Measurements from ENCODE around the gene ELMO1.
A peak's percentile ranks its signal among the peaks of the same experiment; 100 is the strongest.
"Not testable (repeated sequence)": the region's sequence is repeated elsewhere in the genome, so short reads cannot be mapped to it uniquely, and the experiment has no call there.

ELMO1 gene

DNA sequence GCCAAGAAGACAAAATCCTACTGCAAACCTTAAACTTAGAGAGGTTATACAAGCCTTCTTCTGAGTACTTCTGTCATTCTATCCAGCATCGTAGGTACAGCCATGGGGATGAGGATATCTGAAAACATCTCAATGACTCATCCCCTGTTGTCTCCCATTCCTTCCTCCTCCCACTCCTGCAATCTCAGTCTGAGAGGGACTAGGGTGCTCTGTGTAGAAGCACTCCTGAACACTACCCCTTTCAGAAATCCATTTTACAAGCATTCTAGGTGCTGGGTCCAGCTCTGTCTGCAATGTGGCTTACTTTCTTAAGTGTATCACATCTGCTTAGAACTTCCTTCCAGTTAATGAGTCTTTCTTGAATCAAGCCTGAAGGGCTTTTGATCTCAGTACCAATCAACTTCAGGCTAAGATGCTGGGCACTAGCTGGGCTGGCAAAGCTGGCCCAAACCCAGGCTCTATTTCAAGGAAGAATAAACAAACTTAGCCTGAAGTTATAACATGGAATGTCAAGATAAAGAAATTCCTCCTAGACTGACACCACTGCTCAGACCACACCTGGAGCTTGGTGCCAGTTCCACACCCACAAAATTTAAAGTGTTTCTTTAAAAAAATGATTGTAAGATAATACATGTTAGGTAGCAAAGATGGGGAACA, 454.1 kb downstream of the ELMO1 start:
- no peak for DNase-seq

DNA sequence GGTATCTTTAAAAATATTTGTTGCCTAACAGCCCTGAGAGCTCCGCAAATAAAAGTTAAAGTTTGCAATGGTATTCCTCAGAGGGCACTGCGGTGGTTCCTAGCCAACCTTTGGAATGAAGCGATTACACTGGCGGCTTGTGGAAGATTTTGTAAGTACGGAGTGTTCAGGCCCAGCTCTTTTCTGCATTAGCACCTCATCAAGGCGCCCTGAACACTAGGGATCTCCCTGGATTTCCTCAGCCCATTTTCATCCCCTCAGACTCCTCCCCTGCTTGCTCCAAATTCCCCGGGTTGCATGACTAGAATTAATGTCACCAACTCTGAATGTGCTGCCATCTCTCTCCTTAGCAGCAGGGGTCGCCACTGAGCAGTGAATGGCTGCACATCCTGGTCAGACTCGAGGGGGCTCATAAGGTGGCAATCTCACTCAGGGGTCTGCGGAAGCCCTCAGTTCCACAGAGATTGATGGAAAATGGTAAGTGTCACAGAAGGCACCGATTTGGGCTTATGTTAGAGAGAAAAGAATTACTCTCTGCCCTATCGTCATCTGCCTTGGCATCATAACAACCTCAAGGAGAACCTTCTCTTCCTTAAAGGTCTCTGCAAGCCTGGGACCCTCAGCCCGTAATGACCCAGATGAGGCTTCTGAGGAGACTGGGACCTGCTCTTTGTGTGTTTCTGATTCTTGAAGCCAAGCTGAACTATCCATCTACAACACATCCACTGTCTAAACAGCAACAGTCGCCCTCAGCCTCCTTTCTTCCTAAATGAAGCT, 461.5 kb downstream of the ELMO1 start:
- DNase-seq = peak; percentile 85

DNA sequence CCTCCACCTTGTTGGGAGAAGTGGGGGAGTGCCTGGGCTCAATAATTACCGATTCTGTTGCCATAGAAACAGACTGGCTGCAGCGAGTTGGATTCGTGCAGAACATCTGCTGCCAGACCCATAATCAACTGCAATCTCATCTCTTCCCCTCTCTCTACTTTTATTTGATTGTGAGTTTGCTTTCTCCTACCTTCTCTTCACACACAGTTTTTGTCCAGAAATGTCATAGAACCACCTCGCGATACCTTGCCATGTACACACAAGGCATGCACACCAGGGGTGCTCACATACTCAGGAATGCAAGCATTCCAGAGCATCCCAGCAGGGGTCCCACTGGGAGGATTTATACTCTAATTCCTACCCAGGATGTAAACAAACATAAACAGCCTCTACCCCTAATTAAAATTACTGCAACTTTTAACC, 462.1 kb downstream of the ELMO1 start:
- DNase-seq = peak; percentile 67

DNA sequence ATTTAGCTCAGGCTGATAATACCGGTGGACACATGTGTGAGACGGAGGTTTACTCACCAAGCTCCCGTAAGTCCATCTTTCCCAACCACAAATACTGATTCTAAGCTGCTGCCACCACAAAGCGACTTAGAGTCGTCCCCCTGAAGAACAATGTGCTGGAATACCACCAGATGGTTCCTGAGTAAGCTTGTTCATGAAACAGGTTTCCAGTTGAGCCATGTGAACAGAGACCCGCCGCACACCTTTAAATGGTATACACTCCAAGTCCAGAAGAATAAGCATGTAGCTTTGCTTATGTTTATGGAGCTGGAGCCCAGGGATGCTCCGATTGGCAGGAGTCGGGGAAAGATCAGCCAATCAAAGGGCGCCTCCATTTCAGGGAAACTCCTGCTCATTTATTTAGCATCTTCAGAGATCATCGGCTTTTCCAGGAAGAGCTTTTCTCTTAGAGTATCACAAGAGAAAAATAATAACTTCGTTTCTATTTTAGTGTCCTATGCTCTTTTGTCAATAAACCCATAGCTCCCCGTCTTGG, 462.7 kb downstream of the ELMO1 start:
- peak; percentile 75 for DNase-seq

DNA sequence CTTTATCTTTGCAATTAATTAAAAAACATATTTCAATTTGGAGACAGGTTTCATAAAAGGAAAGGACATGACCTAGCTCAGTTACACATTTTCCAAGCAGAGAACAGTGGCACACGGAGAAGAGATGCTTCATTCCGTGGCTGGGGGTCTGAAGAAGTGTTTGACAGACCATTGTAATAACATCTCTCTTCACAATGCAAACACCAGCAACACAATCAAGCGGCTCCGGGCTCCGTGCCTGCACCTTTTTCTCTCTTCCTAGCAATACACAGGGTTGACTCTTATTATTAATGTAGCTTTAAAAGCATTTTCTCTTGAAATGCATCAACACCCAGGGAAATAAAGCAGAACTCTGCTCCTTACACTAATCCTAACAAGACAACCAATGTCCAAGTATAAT, 463.3 kb downstream of the ELMO1 start:
- DNase-seq = no peak

DNA sequence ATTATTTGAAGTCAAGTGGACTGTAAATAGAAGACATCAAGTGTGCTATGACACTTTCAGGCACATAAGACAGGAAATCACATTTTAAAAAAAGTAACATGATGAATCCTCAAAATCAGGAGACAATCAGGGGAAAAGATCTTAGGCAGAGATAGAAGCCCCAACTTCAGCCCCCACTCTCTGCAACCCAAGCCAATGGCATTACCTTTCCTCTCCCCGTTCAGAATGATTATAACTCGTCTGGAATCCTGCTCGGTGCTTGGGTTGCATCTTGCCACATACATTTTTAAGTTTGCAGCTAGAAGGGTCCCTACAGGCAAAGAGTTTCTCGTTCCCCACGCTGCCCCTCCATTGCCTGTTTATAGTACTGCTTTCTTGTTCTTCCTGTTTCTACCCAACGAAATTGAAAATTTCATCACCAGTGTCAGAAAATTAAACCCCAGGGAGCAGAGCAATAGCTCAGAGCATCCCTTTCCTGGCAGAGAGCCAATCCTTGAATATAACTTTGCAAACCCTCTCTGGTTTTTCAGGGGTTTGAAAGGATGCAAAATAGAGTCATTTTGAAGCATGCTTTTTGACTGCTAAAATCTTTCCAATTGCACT, 463.9 kb downstream of the ELMO1 start:
- peak; percentile 52 for DNase-seq

DNA sequence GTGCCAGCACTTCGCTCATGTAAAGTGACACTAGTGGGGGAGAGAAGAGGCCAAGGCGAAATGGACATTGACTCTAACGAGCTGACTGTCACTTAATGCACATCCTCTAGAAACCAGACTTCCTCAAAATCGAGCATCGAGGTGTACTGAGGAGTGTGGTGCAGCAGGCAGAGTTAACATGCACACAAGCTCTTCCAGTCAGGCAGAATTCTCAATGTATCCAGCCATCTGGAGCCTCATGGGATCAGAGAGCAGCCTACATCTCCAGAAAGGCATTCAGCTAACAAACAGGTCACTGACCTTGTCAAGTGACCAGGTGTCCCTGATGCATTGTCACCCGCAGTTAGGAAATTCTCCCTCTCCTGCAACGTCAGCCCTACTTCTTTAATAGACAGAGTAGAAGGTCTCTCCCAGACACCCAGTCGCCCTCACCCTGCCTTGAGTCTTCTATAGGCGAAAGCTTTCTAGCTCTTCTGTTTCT, 464.6 kb downstream of the ELMO1 start:
- no peak for DNase-seq

DNA sequence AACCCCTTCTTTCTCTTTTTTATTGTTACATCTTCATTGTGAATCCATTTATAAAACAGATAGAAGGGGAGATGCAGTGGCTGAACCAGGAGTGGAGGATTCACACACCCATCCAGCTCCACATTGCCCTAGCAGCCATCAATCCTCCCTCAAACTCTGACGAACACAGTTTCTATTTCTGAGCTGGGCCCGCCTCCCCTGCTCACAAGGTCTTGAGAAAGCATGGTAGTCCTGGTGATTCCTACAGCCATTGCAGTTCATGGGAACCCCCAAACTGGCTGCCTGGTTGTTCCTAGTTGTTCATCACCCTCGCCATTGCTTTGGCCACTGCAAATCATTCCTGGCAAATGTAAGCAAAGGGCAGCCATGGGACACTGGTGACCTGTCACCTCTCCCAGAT, 465.9 kb downstream of the ELMO1 start:
- DNase-seq = no peak

DNA sequence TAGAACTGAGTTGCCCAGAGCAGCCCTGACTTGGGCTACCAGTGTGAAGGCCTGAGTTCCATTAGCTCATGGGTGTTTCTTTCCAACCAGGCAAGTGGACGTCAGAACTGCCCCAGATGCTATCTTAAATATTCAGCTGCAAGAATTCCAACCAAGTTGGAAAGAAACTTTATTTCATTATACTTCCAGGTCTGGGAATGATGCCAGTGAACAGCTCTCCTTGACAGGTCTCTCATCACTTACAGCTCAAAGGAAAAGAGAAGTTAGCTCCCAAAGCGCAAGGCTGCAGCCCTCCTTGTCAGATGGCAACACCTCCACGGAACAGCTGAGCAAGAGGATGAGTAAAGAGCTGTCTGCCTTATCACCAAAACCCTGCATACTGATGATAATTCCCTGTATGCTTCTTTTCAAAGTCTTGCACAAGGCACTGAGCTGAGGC, 468.8 kb downstream of the ELMO1 start:
- no peak for DNase-seq

DNA sequence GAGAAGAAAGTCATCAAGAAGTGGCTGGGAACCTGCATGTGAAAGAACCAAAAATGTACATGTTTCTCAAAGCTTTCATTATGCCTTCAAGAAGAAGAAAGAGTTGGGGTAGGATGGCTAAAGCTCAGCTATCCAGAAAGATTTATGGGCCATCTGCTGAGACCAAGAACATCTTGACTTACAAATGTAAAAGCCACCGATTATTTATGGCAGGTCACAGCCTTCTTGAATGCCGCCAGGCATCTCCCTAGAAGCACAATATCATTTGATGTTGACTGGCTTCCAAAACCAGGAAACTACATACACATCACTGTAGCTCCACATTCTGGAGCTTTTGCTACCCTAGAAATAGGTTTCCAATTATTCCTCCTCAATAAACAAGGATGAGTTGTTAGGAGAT, 470.2 kb downstream of the ELMO1 start:
- no peak for DNase-seq

DNA sequence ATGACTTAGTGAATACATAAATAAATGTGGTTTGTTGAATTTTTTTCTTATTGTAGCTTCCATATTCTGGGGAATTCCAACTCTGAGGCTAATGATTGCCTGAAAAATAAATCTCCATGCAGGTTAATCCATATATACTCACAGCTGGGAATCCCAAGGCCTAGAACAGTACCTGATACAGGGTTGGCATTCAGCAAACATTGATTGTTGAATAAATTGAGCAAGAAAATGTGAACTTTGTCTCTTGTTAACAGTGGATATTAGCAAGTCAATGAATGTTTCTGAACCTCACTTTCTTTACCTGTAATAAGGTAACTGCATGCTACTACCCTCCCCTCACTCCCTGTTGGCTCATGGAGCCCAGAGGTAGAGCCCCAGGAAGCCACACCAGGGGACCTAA, 470.8 kb downstream of the ELMO1 start:
- no peak for DNase-seq

DNA sequence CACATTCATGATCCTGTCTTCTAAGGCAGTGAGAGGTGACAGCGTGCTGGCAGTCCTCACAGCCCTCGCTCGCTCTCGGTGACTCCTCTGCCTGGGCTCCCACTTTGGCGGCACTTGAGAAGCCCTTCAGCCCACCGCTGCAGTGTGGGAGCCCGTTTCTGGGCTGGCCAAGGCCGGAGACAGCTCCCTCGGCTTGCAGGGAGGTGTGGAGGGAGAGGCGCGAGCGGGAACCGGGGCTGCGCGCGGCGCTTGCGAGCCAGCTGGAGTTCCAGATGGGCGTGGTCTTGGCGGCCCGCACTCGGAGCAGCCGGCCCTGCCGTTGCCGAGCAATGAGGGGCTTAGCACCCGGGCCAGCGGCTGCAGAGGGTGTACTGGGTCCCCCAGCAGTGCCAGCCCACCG, 475.1 kb downstream of the ELMO1 start:
- not testable (repeated sequence) for DNase-seq

DNA sequence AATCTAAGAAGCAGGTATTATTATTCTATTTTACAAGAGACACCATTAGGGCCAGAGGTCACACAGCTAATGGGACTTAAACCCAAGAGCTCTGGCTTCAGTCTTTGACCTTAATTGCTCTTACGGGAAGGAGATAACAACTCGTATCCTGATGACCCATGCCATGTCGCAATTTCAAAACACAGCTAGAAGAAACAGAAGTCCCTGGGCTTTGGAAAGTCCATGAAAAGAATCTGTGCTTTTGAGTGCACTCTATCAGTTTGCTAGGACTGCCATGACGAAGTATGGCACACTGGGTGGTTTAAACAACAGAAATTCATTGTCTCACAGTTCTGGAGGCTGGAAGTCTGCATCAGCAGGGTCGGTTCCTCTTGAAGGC, 476.5 kb downstream of the ELMO1 start:
- no peak for DNase-seq

DNA sequence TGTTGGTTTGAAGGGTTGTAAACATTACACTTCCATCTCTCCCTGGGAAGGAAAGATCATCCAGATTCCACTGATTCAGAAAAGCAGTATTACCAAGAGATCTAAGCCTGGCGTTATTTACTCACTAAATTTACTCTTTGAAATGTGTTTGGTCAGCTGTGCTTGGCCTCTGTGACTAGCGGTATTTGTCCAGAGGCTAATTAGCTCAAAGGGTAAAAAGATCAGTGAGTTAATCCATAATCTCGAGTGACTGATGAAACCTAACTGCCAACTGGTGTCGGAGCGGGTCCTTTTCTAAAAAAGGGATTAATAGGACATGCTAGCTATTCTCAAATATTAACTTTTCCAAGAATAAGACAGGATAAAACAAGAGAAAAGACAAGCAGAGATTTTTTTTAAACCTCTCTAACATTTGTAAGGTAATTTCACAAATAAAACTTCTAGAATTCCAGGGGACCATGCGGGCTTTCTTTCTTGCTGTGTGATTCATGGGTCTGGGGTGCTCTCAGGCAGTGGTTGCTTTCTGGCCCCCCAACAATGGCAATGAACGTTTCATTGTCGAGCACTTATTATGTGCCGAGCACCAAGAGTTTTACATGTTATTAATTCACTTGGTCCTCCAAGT, 477.0 kb downstream of the ELMO1 start:
- no peak for DNase-seq

DNA sequence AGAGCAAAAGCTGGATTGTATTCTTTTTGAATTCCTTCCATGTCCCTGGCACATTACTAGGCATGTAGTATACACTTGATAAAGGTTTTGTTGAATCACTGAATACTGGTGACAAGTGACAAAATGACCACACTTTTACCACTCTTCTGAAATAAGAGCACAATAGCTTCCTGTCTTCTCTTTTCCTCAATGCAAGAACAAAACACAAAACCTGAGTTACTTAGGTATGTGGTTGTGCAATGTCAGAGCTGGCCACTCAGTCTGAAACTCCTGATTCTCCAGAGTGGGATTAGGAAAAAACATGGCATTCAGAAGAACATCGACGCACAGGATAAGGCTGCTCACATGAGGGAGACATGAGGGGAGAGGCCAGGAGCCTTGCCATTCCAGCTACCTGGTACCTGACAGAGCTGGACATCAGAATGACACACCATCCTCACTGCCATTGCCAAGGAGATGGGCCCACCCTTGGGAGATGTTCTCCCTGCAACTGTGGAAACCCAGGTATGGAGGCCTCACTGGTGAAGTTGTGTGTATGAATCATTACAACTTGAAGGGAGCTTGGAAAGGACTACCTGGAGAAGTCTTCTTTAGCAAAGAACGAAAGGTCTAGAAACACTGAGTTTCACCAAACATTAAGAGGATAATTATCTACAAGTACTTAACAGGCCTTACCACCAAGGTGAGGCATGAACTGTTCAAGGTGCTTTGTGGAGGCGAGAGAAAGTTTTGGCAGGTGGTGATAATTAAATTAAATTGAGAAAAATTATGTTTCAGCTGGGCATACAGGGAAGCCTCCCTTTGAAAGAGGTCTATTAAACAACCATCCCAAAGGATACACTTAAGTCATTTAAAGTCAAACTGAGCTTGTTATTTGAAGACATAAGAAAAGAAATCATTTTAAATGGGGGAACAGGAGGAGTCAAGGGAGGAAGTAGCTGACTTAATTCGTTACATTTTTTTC, 477.8 kb downstream of the ELMO1 start:
- no peak for DNase-seq

DNA sequence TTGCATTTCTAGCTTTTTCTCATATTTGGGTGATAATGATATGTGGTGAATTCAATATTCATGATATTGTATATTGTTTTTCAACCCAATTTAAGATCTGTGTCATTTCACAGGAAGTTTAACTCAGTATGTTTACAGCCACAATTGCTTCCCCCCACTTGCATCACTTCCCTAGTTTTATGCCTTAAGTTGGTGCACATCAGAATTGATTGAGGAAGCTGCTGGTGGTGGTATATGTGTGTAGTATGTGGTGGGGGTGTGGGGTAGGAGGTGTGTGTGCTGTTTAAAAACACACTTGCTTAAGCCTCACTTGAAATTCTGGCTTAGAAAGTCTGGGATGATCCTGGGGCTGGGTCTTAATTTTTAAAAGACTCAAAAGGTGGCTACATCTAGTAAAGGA, 479.3 kb downstream of the ELMO1 start:
- DNase-seq = no peak

DNA sequence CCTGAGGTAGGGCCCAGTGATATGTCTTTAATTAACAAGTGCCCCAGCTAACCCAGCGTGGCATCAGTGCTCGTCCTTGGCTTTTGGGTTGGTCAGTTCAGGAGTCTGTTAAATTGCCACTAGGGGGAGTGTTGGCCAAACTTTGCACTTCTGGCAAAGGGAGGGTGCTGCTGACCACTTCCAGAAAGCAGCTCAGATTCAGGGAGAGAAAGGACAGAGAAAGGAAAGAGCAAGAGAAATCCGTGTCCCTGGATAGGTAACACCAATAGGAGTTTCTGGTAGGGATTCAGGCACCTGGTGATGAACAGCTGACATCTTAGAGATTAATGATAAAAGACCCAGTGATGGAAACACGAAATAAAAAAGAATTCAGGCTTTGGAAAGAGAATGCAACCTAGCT, 481.3 kb downstream of the ELMO1 start:
- DNase-seq = no peak

DNA sequence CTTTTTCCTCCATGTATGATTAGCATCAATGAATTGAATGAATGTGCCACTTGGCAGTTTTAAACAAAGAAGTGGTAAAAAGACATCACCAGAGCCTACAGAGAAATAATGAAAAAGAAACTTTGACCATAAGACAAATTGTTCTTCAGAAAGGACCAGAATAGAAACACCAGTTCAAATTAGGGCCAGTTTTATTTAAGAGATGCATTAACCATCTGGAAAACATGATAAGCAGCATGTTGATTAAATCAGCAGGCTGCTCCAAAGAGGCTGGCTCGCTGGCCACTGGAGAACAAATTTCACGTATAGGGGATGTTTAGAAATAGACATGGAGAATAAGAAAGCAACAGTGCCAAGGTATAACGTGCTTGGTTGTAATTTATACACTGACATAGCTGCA, 482.0 kb downstream of the ELMO1 start:
- DNase-seq = no peak

DNA sequence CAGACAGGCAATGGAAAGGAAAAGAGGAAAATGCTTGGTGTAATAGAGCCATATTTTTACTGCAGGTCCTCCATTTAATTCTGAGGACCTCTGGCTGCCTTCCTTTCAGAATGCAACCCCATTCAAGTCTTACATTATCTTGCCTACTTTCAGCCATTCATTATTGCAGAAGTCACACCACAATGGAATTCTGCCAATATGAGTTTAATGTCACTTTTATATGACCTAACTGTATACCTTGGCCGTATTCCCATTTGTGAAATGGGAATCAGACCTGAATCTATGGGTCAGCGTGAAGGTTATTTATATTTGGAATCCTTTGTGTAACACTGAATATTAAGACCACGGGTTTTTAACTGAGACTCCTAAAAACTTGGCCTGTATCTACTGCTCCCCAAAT, 482.6 kb downstream of the ELMO1 start:
- no peak for DNase-seq

DNA sequence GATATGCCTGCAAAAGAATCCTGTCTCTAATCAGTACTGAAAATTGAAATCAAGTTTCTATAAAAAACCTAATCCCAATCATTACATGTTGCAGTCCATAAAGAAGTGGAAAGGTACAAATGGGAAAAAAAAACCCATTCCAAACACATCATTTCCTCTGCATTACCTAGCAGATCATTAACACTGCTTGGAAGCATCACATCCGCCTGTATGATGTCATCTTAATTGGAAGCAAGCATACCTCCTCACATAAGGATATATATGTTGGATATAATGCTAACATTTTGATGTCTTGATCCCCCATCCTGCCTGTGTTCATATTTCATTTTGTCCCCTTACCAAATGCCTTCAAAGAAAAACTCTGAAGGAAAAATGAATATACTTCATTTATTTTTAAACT, 483.0 kb downstream of the ELMO1 start:
- DNase-seq = no peak

DNA sequence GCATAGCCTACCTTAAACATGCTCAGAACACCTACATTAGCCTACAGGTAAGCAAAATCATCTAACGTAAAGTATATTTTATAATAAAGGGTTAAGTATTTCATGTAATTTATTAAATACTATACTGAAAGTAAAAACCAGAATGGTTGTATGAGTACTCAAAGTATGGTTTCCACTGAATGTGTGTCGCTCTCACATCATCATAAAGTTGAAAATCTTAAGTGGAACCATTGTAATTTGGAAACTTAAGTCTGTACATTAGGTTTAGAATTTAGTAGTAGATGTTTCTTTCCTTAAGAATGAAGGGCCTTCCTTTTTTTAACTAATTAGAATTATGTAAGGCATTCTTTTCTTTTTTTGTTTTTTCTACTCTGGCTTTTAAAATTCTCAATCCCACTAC, 484.4 kb downstream of the ELMO1 start:
- no peak for DNase-seq

DNA sequence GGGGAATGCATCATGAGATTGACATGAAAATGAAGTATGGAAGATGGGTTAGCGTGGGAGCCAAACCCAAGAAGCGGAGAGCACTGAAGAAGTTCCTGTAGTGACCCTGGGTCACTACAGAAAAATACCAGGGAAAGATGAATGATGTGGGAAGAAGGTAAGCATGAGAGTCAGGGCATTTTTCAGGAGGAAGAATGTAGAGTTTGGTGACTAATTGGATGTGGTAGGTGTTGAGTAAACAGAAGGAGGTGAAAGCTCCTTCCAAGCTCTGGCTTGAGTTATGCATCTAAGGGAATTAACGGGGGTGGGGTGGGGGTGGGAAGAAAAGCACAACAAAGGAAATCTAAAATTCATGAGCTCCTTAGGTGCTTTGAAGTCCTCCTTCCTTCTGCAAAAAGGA, 486.3 kb downstream of the ELMO1 start:
- DNase-seq = no peak
